ENCODE measurements around the gene ERVK3-1.
"Not testable (repeated sequence)": the region's sequence is repeated elsewhere in the genome, so short reads cannot be mapped to it uniquely, and the experiment has no call there.

Gene ERVK3-1, protein sequence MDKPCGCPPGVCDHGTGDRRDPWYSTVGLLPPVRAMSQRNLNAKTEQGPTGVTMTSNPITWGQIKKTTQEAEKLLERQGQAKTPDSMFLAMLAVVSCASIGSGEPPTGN

DNA sequence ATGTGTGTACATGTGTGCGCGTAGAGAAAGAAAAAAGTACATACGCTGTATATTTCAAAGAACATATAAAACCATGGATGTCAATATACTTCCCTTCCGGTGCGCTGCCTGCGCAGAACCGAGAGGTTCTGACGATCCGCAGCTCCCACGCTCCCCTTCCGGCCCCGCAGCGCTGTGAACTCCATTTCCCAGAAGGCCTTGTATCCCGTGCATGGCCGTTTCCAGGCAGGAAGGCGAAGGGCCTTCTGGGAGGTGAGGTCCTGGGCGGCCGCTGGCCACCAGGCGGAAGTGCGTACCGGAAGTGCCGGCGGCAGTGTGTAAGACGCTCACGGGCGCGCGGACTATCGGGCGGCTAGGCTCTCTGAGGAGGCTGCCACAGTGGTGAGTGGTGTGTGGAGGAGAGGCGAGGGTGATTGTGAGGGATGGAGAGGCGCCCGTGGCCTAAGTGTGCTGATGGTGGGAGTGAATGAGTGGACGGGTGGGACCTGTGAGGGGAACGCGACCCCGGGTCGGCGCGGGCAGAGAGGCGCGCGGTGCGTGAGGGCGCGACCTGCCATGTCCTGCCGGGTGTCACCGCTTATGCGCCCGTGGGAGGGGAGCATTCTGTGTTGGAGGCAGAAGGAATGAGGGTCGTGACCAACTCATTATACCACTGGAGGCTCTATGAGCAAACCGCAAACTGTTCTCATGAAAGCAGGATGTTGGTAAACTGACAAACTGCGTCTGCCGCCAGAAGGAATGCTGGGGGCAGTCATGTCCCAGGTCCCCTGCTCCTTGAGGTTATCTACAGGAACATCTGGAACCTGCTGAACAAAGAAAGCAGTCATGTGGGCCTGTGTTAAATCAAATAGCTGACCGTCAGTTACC is at the start of gene ERVK3-1:
Gene ERVK3-1 (plus strand): TSS at position 313 of the 867 bp plus-strand sequence. CDS start 6,792 bp downstream, outside the sequence.
- DNase-seq (ENCODE audit: extremely low read depth in 1 of 2, low read depth in 1 of 2) = peak; percentile 84 to 88

DNA sequence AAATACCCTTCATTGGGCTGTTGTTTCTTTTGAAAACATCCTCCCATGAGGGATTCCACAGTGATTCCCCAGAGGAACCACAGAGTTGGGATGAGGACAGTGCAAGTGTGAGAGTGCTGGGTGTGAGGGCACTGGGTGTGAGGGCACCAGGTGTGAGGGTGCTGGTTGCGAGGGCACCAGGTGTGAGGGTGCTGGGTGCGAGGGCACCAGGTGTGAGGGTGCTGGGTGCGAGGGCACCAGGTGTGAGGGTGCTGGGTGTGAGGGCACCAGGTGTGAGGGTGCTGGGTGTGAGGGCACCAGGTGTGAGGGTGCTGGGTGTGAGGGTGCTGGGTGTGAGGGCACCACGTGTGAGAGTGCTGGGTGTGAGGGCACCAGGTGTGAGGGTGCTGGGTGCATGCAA is 46.9 kb upstream of the ERVK3-1 start:
- DNase-seq (ENCODE audit: extremely low read depth in 1 of 2, low read depth in 1 of 2) = not testable (repeated sequence)

DNA sequence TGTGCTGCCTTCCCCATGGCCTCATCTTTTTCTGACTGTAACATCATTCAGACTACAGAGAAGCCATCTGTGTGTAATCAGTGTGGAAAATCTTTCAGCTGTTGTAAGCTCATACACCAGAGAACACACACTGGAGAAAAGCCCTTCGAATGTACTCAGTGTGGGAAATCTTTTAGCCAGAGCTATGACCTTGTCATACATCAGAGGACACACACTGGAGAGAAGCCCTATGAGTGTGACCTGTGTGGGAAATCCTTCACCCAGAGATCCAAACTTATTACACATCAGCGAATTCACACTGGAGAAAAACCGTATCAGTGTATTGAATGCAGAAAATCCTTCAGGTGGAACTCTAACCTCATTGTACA is 43.6 kb upstream of the ERVK3-1 start:
- DNase-seq (ENCODE audit: extremely low read depth in 1 of 2, low read depth in 1 of 2) = no peak

DNA sequence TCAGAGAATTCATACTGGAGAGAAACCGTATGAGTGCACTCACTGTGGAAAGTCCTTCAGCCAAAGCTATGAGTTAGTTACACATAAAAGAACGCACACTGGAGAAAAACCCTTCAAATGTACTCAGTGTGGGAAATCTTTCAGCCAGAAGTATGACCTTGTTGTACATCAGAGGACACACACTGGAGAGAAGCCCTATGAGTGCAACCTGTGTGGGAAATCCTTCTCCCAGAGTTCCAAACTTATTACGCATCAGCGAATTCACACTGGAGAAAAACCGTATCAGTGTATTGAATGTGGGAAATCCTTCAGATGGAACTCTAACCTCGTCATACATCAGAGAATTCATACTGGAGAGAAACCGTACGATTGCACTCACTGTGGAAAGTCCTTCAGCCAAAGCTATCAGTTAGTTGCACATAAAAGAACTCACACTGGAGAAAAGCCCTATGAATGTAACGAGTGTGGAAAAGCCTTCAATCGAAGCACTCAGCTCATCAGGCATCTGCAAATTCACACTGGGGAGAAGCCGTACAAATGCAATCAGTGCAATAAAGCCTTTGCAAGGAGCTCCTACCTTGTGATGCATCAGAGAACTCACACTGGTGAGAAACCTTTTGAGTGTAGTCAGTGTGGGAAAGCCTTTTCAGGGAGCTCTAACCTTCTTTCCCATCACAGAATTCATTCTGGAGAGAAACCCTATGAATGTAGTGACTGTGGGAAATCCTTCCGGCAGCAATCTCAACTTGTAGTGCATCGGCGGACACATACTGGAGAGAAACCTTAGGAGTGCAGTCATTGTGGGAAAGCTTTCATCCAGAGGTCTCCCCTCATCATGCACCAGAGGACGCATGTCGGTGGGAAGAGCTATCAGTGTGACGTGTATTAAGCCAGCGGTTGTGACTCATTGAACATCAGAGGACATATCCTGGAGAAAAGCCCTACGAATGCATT is 42.9 kb upstream of the ERVK3-1 start:
- DNase-seq (ENCODE audit: extremely low read depth in 1 of 2, low read depth in 1 of 2) = no peak

DNA sequence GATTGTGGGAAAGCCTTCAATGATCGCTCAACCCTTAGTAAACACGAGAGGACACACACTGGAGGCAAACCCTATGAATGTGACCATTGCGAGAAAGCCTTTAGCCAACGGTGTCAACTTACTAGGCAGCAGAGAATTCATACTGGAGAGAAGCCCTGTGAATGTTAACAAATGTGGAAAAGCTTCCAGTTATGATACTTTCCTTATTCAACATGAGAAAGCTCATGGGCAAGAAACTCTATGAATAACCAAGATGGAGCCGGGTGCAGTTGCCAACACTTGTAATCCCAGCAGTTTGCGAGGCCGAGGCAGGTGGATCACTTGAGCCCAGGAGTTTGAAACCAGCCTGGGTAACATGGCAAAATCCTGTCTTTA is 42.3 kb upstream of the ERVK3-1 start:
- no peak for DNase-seq (ENCODE audit: extremely low read depth in 1 of 2, low read depth in 1 of 2)

DNA sequence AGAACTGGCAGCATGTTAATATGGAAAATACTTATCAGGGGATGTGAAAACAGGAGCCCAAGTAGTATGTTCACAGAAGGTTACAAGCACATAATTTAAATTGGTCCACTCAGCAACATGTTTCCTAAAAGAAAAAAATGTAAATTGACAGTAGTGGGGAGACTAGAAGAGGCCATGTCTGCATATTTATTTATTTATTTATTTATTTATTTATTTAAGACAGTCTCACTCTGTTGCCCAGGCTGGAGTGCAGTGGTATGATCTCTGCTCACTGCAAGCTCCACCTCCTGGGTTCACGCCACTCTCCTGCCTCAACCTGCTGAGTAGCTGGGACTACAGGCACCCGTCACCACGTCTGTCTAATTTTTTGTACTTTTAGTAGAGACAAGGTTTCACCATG is 40.1 kb upstream of the ERVK3-1 start:
- DNase-seq (ENCODE audit: extremely low read depth in 1 of 2, low read depth in 1 of 2) = no peak

DNA sequence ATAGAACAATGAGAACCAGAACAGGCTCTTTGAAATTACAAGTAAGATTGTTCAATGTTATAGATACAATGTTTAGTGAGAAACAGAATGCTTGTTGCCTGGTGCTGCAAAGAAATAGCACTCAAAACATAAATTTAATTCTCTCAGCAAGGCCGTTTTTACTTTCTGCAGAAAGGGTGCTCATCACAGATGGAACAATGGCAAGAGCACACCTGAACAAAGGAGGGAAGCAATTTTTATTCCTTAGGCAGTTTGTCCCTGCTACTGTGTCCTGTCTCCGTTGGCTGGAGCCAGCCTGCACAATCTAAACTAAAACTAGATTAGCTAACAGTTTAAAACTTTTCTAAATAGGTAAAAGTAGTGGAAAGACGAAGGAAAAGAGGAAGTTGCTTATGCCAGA is 36.8 kb upstream of the ERVK3-1 start:
- no peak for DNase-seq (ENCODE audit: extremely low read depth in 1 of 2, low read depth in 1 of 2)

DNA sequence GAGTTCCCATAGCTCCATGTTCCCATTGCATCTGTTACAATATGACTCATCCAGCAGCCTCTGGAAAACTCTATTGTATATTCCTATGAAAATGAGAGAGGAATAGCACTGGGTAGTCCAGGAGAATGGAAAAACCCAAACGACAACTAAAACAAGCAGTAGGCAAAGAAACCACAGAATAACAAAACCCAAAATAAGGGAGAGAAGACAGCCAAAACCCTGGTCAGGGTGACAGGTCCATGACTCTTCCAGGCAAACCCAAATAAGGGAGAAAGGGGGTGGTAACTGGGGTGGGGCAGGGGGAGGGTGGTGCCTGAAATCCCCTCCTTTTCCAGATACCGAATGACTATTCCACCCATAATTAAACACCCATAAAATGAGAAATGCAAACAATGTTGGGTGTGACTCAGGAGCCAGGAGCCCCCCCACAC is 30.4 kb upstream of the ERVK3-1 start:
- no peak for DNase-seq (ENCODE audit: extremely low read depth in 1 of 2, low read depth in 1 of 2)

DNA sequence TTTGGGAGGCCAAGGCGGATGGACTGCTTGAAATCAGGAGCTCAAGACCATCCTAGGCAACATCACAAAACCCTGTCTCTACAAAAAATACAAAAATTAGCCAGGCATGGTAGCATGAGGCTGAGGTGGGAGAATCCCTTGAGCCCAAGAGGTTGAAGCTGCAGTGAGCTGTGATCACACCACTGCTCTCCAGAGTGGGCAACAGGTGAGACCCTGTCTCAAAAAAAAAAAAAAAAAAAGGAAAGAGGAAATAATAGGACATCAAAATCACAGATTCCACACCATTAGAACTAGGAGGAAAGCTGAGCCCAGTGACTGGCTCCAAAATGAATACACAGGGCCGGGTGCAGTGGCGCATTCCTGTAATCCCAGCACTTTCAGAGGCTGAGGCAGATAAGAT is 29.6 kb upstream of the ERVK3-1 start:
- no peak for DNase-seq (ENCODE audit: extremely low read depth in 1 of 2, low read depth in 1 of 2)

DNA sequence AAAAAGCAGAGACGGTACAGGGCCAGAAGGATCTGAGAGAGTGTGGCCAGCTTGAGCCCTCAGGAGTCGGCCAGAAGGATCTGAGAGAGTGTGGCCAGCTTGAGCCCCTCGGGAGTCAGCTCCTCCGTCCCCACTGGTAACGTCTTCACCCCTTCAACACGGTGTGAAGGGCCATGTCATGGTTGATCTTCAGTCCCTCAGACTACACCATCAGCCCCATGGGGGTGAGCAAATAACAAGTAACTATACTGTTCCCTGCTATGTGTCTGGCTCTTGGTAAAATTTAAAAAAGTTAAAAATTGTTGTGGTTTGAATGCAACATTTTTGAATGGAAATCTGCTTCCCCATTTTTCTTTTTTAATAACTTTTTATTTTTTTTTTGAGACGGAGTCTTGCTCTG is 28.0 kb upstream of the ERVK3-1 start:
- DNase-seq (ENCODE audit: extremely low read depth in 1 of 2, low read depth in 1 of 2) = no peak

DNA sequence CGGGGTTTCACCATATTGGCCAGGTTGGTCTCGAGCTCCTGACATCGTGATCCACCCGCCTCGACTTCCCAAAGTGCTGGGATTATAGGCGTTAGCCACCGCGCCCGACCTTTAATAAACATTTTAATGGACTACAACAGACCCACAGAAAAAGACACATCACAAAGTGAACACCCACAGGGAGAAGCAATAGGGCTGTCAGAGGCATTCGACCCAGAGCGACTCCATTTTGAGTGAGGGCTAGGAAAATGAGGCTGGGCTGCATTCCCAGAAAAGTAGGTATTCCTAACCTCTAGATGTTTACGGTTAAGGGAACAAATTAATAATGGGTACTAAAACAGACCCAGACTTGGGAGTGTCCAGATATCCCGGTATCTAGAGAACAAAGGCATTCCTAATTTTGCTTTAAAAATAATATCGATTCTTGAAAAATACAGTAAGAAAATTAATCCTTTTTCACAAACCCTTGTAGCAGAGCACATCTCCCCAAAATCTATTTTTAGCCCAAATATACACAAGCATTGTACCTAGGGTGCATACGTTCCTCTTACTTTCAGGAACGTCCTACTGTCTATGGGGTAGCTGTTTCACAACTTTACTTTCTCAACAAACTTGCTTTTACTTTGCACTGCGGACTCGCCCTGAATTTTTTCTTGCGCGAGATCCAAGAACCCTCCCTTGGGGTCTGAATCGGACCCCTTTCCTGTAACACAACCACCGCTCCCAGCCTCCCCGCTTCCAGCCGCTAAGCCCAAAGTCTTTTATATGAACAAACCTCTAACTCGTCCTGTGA is 27.2 kb upstream of the ERVK3-1 start:
- no peak for DNase-seq (ENCODE audit: extremely low read depth in 1 of 2, low read depth in 1 of 2)

DNA sequence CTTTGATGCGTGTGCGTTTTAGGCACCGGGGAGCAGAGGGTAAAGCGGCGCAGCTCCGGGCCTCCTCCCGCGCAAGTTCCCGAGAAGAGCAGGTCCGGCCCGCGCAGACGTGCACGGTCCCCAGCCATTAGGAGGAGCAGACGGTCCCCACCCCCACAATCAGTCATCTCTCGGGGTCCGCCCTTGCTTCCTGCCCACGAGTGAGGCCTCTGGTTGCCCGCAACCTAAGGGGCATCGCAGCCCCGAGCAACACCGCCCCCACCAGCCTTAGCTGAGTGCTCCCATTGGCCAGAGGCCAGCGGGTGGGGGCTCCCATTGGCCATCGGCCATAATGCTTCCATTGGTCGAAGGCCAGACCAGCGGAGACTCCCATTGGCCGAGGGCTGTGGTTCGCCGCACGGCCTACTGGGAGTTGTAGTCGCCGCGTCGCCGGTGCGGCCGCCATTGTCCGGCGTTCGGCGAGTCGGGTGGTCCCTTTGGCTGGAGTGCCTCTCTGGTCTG is 26.6 kb upstream of the ERVK3-1 start, which contains the start of gene ZNF8:
Gene ZNF8 (plus strand): TSS at position 415 of the 501 bp plus-strand sequence. CDS start 127 bp downstream, outside the sequence.
- peak; percentile 92 to 98 for DNase-seq (ENCODE audit: extremely low read depth in 1 of 2, low read depth in 1 of 2)

DNA sequence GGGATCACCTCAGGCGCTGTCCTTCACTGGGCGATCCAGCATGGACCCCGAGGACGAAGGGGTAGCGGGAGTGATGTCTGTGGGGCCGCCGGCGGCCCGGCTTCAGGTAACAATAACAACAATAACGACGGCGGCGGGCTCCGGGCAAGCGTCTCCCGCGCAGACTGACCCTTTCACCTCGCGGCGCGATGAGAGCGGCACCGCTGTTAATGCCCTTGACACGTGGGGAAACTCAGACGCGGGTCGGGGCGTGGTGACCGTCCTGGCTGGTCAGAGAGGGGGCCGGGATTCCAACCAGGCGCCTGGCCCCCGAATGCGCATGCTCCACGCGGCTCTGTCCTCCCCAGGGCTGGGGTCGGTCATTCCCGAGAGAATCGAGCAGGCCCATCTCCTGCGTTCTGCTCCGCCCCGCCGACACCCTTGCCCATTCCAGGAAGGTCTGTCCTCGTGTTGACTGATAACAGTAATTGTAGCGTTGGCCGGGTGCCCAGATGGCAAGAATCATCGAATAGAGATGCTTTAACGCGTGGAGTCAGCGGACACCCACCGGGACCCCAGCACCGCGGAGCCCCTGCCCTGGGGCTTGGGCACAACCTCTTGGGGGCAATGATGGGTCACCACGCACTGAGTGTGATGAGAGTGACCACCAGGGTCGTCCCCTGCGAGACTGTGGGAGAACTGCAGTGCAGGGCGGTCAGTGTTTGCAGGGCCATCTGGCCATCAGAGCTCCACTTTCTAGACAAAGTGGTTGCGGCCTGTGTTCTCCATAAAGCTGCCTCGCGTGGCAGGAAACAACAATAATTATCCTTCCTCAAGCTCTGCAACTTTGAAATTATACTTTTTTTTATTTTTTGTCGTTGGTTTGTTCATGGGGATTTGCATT is 25.9 kb upstream of the ERVK3-1 start:
- peak in 1 of 2 donors; percentile 28 for DNase-seq (ENCODE audit: extremely low read depth in 1 of 2, low read depth in 1 of 2)

DNA sequence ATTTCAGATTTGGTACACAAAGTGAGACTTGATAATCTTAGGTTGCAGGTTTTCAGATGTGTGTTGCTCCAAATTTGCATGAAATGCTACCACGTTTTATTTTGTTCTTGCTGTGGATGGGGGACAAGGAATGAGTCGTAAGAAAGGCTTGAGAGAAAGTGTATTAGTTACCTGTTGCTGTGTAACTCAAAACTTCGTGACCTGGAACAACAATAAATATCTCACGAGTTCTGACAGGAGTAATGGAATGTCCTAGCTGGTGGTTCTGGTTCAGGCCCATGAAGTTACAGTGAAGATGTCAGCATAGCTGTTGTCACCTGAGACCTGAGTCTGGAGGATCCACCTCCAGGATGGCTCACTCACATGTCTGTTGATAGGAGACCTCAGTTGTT is 25.3 kb upstream of the ERVK3-1 start:
- no peak for DNase-seq (ENCODE audit: extremely low read depth in 1 of 2, low read depth in 1 of 2)

DNA sequence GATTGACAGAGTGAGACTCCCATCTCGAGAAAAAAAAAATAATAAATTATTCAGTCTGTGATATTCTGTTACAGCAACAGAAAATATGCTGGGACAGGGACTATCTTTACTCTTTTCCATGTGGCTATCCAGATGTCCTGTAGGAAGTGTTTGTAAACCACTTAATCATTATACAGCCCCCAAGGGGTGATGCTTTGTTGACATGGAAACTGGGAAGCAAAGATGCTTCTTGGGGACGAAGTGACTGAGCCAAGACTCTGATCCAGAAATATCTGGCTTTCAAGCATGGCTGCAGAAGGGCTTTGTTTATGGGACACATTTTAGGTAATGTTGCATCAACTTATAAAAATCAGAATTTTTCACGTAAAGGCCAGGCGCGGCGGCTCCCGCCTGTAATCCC is 21.0 kb upstream of the ERVK3-1 start:
- DNase-seq (ENCODE audit: extremely low read depth in 1 of 2, low read depth in 1 of 2) = no peak

DNA sequence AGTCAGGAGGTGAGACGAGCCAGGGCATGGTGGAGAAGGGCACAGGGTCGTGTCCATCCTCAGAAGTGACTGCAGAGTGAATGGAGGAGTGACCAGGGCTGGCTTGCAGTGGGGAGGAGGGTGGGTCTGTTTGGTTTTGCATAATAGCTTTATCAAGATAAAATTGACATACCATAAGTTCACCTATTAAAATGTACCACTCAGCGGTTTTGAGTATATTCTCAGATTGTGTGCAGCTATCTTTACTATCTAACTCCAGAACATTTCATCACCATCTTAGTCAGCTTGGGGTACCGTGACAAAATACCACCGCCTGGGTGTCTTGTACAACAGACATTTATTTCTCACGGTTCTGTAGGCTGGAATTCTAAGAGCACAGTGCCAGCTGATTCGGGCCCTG is 13.2 kb upstream of the ERVK3-1 start:
- DNase-seq (ENCODE audit: extremely low read depth in 1 of 2, low read depth in 1 of 2) = no peak

DNA sequence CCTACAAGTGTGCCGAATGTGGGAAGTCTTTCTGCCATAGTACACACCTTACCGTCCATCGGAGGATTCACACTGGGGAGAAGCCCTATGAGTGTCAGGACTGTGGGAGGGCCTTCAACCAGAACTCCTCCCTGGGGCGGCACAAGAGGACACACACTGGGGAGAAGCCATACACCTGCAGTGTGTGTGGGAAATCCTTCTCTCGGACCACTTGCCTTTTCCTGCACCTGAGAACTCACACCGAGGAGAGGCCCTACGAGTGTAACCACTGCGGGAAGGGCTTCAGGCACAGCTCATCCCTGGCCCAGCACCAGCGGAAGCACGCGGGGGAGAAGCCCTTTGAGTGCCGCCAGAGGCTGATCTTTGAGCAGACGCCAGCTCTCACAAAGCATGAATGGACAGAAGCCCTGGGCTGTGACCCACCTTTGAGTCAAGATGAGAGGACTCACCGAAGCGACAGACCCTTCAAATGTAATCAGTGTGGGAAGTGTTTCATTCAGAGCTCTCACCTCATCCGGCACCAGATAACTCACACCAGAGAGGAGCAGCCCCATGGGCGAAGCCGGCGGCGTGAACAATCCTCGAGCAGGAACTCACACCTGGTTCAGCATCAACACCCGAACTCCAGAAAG is 10.3 kb upstream of the ERVK3-1 start:
- DNase-seq (ENCODE audit: extremely low read depth in 1 of 2, low read depth in 1 of 2) = no peak

DNA sequence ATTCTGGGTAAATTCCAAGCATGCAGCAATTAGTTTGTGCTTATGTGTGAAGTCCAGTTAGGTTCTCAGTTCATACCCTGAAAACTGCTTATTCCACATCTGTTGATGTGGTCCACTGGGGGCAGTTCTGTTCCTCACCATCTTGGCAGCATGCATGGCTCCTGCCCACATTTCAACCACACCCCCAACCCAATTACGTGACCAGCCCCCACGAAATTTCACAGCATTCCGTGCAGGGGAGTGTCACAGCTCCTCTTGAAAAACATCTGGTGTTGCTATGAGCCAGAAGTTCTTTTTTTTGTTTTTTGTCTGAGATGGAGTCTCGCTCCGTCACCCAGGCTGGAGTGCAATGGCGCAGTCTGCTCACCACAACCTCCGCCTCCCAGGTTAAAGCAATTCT is 9.1 kb upstream of the ERVK3-1 start:
- no peak for DNase-seq (ENCODE audit: extremely low read depth in 1 of 2, low read depth in 1 of 2)

DNA sequence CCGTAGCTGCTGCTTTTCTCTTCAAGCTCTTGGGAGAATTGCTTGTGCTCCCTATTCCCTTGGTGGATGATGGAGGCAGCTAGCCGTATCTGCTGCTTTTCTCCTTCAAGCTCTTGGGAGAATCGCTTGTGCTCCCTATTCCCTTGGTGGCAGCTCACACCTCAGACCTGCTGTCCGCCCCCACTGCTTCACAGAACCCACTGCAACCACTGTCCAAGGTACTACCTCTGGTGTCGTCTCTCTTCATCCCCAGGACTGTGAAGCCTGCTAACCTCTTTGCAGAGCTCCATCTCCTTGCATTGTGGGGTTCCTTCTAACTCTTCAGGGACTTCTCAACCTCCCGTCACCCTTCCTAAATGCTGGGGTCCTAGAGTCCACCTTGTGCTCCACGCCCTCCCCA is 4.6 kb upstream of the ERVK3-1 start:
- DNase-seq (ENCODE audit: extremely low read depth in 1 of 2, low read depth in 1 of 2) = no peak

Measured in activated CD8-positive, alpha-beta memory T cell treated with anti-CD3 and anti-CD28 coated beads for 1 hour (primary cell).